ENCODE measurements around the gene SRMS.
A peak's percentile ranks its signal among the peaks of the same experiment; 100 is the strongest.
"Not testable (repeated sequence)": the region's sequence is repeated elsewhere in the genome, so short reads cannot be mapped to it uniquely, and the experiment has no call there.

Gene SRMS

DNA sequence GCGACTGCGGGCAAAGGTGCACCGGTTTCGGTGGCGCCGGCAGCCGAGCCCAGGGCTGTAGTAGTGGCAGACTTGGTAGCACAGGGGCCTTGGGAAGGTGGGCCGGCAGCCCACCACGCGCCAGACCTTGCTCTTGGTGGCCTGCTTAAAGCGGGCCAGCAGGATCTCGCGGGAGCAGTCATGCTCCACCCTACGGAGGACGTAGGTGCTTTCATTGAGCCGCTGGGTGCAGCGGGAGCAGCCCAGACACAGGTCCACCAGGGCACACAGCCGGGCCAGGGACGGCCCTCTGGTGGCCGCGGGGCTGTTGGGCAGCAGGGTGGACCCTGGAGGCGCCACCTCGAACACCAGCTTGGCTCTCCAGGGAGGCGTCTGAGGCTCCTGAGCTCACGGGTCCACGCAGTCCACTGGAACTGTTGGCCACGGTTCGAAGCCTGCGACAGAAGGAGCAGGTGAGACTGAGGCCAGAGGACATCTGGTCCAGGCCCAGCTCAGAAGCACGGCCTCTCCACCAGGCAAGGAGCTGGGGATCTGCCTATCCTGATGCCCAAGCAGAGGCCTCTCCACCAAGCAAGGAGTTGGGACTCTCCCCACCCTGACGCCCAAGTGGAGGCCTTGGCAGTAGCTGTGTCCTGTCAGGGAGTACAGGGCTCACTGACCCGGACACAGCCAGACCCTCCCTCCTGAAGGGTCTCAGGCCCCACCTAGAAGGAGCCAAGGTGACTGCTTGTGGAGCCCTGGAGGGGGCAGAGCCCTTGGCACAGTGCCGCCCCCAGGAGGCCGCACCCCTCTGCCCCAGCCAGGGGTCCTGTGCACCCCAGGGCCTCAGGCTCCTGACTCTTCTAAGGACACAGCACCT lies 25.5 kb upstream of the SRMS start:
- in situ Hi-C loops (cut with MboI; ENCODE audit: low pct_unique_long_range_greater_than_20kb, low sequenced_read_pairs, unreplicated experiment): no loop called here
- TF ChIP-seq, protein P1, sequence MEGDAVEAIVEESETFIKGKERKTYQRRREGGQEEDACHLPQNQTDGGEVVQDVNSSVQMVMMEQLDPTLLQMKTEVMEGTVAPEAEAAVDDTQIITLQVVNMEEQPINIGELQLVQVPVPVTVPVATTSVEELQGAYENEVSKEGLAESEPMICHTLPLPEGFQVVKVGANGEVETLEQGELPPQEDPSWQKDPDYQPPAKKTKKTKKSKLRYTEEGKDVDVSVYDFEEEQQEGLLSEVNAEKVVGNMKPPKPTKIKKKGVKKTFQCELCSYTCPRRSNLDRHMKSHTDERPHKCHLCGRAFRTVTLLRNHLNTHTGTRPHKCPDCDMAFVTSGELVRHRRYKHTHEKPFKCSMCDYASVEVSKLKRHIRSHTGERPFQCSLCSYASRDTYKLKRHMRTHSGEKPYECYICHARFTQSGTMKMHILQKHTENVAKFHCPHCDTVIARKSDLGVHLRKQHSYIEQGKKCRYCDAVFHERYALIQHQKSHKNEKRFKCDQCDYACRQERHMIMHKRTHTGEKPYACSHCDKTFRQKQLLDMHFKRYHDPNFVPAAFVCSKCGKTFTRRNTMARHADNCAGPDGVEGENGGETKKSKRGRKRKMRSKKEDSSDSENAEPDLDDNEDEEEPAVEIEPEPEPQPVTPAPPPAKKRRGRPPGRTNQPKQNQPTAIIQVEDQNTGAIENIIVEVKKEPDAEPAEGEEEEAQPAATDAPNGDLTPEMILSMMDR (IDR thresholded peaks at IDR 0.05; ENCODE audit: extremely low read depth, insufficient read depth, missing control alignments): peak; percentile 22
- DNase-seq (ENCODE audit: low spot score): no peak

DNA sequence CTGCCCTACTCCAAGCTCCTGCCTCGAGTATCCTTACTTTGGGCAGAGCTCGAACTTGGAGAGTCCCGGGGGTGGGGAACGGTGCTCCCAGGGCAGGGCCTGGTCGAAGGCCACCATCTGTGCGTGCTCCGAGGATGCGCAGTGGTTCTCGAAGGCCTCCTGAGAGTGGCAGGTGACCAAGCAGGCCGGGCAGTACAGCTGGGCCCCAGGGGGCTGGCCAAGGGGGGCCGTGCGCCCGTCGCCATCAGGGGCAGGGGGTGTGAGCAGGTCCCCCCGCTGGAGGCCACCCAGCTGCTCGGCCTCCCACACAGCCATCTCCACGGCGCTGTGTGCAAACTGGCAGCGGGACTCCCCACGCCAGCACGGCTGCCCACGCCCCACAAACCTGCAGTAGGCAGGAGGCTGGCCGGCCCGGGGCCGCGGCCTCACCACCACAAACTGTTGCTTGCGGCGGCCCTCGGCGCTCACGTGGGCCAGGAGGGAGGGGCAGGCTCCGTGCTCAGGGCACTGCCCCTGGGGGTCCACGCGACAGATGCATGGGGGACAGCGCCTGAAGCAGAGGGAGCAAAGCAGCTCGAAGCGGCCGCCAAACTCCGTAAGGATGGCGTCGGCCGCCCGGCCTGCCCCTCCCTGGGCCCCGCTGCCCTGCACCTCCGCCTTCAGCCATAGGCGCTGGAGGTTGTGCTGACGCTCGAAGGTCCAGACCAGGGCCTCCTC lies 24.7 kb upstream of the SRMS start:
- in situ Hi-C loops (cut with MboI; ENCODE audit: low pct_unique_long_range_greater_than_20kb, low sequenced_read_pairs, unreplicated experiment): no loop called here
- TF ChIP-seq, protein P1 (IDR thresholded peaks at IDR 0.05; ENCODE audit: extremely low read depth, insufficient read depth, missing control alignments): no peak
- DNase-seq (ENCODE audit: low spot score): no peak

DNA sequence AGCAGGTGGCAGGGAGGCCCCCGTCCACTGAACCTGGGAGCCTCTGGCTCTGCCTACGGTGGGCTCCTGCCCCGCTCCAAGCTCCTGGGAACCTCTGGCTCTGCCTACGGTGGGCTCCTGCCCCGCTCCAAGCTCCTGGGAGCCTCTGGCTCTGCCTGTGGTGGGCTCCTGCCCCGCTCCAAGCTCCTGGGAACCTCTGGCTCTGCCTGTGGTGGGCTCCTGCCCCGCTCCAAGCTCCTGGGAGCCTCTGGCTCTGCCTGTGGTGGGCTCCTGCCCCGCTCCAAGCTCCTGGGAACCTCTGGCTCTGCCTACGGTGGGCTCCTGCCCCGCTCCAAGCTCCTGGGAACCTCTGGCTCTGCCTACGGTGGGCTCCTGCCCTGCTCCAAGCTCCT lies 23.5 kb upstream of the SRMS start:
- in situ Hi-C loops (cut with MboI; ENCODE audit: low pct_unique_long_range_greater_than_20kb, low sequenced_read_pairs, unreplicated experiment); DNase-seq (ENCODE audit: low spot score): not testable (repeated sequence)

DNA sequence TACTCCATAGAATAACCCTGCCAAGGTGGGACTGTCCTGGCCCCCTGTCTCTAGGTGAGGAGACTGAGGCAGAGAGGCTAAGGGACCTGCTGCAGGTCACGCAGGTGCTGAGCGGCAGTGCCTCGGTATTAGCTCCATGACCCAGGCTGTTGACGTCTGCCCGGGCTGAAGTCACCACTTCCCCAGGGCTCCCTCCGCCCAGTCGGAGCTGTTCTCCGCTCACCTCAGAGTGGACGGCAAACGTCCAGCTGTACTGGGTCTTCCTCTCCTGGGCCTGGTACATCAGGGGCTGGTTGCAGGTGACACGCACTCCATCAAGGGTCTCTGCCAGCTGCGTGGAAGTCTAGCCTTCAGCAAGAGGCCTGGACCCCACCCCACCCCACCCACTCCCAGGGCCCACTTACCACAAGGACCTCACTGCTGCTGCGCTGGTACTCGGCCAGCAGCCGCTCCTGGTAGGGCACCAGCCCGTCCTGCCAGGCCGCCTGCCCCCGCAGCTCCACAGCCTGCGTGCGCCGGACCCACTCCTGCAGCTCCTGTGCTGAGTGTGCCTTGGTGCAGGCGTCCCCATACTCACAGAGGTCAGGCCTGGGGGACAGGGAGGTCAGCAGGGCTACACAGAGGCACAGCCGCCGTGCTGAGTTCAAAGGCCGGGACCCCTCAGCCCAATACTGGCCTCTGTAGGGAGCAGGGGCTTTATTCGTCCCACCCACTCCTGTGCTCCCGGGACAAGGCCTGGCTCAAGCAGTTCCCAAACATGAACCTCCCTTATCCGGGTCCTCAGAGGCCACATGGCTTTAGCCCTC lies 22.9 kb upstream of the SRMS start:
- DNase-seq (ENCODE audit: low spot score): no peak
- TF ChIP-seq, protein P1 (IDR thresholded peaks at IDR 0.05; ENCODE audit: extremely low read depth, insufficient read depth, missing control alignments): no peak
- in situ Hi-C loops (cut with MboI; ENCODE audit: low pct_unique_long_range_greater_than_20kb, low sequenced_read_pairs, unreplicated experiment): no loop called here

DNA sequence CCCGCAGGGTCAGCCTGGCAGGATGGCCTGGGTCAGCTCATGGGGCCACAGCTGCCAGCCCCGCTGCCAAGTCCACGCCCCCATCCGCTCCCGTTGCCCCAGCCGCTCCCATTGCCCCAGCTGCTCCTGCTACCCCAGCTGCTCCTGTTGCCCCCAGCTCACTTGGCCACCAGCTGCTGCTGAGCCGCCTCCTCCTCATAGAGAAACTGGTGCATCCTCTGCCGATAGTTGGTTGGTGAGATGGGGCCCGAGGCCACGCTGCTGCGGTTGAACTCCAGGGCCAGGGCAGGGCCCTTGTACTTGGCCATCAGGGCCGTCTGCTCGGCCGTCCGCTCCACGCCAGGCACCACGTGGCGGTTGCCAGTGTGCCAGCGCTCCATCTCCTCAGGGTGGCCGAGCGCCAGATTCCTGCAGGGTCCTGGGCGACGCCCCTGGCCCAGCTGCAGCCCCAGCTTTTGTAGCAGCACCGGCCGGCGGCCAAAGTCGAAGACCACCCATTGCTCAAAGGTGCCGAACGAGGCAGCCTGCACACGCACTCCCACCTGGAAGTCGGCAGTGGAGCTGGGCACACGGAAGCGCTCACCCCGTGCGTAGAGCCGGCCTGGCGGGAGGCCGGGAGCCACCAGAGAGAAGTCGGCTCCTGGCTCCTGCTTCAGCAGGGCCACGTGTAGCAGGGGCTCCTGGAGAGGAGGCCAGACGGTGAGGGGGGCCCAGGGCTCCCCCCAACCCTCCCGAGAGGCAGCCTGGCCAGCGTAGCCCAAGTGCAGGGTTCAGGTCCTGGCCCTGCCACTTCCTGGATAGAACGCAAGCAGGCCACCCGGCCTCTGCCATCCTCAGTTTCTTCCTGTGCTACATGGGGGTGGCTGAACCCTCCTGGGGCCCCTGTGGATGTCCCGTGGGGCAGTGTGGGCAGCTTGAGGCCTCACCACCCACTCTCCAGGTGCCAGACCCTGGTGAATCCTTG lies 21.7 kb upstream of the SRMS start:
- DNase-seq (ENCODE audit: low spot score): no peak
- TF ChIP-seq, protein P1 (IDR thresholded peaks at IDR 0.05; ENCODE audit: extremely low read depth, insufficient read depth, missing control alignments): no peak
- in situ Hi-C loops (cut with MboI; ENCODE audit: low pct_unique_long_range_greater_than_20kb, low sequenced_read_pairs, unreplicated experiment): no loop called here

DNA sequence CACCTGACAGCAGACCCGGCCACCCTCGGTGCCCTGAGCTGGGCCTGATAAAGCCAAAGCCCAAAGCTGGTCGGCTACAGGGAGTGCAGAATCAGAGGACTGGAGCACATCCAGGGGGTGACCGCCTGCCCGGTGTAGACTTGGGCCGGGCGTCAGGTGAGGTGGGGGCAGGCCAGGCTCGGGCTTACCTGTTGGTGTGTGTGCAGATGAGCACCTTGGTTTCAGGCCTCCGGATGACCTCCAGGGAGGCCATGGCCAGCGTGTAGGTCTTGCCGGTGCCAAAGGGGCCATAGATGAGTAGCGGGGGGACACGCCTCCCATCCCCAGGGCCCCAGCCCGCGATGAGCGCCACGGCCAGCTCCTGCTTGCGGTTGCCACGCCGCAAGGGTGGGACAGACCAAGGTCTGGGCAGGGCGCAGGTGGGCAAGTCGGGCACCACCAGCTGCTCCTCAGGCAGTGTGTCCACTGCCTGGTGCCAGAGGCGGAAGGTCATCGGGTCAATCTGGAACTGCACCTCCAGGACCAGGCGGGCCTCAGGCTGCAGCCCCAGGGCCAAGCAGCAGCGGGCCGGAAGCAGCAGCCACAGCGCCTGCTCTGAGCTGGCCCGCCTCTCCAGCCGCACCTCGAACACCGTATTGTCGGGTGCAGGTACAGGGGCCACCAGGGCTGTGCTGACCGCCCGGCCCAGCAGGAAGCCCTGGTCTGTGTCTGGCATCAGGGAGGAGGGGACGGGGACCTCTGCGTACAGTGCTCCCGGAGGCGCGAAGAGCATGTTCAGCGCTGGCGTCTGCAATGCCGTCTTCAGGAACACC lies 20.8 kb upstream of the SRMS start:
- TF ChIP-seq, protein P1 (IDR thresholded peaks at IDR 0.05; ENCODE audit: extremely low read depth, insufficient read depth, missing control alignments): no peak
- in situ Hi-C loops (cut with MboI; ENCODE audit: low pct_unique_long_range_greater_than_20kb, low sequenced_read_pairs, unreplicated experiment): no loop called here
- DNase-seq (ENCODE audit: low spot score): no peak

Data from GM13977 (cell line).